IPS-20b (cell line): ENCODE data around the gene CCR4.

Experiments
- H3K27ac ChIP-seq: one replicate; pipeline ENCODE4 v1.5.1; 2013; ENCODE audit warnings: low read length
- H3K27me3 ChIP-seq: 2 replicates; pipeline ENCODE4 v1.6.1; 2013; ENCODE audit warnings: mild to moderate bottlenecking, low read length, inconsistent platforms; ENCODE audit not compliant: insufficient read depth
- H3K36me3 ChIP-seq: 2 replicates; pipeline ENCODE4 v1.6.1; 2013; ENCODE audit warnings: low read depth, mild to moderate bottlenecking, inconsistent platforms, low read length, moderate library complexity; ENCODE audit not compliant: insufficient read depth
- H3K4me1 ChIP-seq: 2 replicates; pipeline ENCODE4 v1.6.1; 2013; ENCODE audit warnings: mild to moderate bottlenecking, control low read depth, inconsistent platforms, low read length, moderate library complexity; ENCODE audit not compliant: insufficient read depth
- H3K4me3 ChIP-seq: 2 replicates; pipeline ENCODE4 v1.5.1; 2013; ENCODE audit warnings: mild to moderate bottlenecking, low read length, inconsistent platforms
- H3K9ac ChIP-seq: 2 replicates; pipeline ENCODE4 v1.6.1; 2013; ENCODE audit warnings: low read depth, mild to moderate bottlenecking, inconsistent platforms, low read length, moderate library complexity
- H3K9me3 ChIP-seq: 2 replicates; pipeline ENCODE4 v1.6.1; 2013; ENCODE audit warnings: mild to moderate bottlenecking, low read depth, low read length, inconsistent platforms; ENCODE audit not compliant: insufficient read depth

The CCR4 gene

DNA sequence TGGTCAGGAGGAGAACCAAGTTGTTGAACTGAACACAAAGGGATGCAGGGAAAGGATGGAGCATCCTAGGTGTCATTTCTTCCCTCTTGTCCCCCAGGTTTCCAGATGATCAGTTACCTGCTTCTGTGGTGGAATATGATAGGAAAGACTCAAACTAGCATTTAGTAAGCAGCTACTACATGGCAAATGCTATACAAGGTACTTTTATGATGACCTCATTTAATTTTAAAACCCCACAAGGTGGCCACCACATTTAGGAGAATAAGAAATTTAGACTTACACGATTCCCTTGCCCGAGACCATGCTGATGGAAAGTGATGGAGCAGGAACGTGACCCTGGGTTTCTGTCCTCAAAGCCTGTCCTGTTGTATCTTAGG lies 40.9 kb downstream of the CCR4 start:
- Histone ChIP-seq H3K4me3 (no peak overlapping the region), H3K27me3 (no peaks in the 10 kb centered on the region), H3K9me3 (no peaks in the 10 kb centered on the region), H3K27ac (no peak overlapping the region), H3K4me1 (no peaks in the 10 kb centered on the region), H3K9ac (no peak overlapping the region), H3K36me3 (no peaks in the 10 kb centered on the region)

DNA sequence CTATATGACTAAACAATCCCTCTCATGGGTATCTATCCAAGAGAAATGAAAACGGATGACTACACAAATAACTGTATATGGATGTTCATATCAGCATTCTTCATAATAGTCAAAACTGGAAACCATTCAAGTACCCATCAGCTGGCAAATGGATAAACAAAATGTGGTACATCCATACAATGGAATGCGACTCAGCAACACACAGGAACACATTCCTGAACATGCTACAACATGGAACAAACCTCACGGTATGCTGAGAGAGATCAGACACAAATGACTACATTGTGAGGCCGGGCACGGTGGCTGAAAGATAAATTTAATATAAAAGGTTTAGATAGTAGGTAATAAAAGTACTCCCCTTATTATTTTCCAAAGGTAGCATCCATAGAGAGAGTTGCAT lies 42.6 kb downstream of the CCR4 start:
- Histone ChIP-seq H3K4me1 (no peaks in the 10 kb centered on the region), H3K27ac (no peak overlapping the region), H3K27me3 (no peaks in the 10 kb centered on the region), H3K9me3 (no peaks in the 10 kb centered on the region), H3K4me3 (no peak overlapping the region), H3K36me3 (no peaks in the 10 kb centered on the region), H3K9ac (no peak overlapping the region)

GRCh38 chr3:32995098-32995497 lies 43.7 kb downstream of the CCR4 start:
- Histone ChIP-seq H3K27ac (no peak overlapping the region), H3K27me3 (no peaks in the 10 kb centered on the region), H3K4me1 (no peaks in the 10 kb centered on the region), H3K36me3 (no peaks in the 10 kb centered on the region), H3K9ac (no peak overlapping the region), H3K4me3 (no peak overlapping the region), H3K9me3 (no peaks in the 10 kb centered on the region)

GRCh38 chr3:32996048-32996754 lies 44.8 kb downstream of the CCR4 start:
- Histone ChIP-seq H3K27me3 (no peaks in the 10 kb centered on the region), H3K4me3 (no peak overlapping the region), H3K9me3 (no peaks in the 10 kb centered on the region), H3K9ac (no peak overlapping the region), H3K27ac (no peak overlapping the region), H3K36me3 (no peaks in the 10 kb centered on the region), H3K4me1 (no peaks in the 10 kb centered on the region)

GRCh38 chr3:32996755-32997091 lies 45.3 kb downstream of the CCR4 start:
- Histone ChIP-seq H3K27ac (no peak overlapping the region), H3K27me3 (no peaks in the 10 kb centered on the region), H3K4me1 (no peaks in the 10 kb centered on the region), H3K36me3 (no peaks in the 10 kb centered on the region), H3K4me3 (no peak overlapping the region), H3K9me3 (no peaks in the 10 kb centered on the region), H3K9ac (no peak overlapping the region)

DNA sequence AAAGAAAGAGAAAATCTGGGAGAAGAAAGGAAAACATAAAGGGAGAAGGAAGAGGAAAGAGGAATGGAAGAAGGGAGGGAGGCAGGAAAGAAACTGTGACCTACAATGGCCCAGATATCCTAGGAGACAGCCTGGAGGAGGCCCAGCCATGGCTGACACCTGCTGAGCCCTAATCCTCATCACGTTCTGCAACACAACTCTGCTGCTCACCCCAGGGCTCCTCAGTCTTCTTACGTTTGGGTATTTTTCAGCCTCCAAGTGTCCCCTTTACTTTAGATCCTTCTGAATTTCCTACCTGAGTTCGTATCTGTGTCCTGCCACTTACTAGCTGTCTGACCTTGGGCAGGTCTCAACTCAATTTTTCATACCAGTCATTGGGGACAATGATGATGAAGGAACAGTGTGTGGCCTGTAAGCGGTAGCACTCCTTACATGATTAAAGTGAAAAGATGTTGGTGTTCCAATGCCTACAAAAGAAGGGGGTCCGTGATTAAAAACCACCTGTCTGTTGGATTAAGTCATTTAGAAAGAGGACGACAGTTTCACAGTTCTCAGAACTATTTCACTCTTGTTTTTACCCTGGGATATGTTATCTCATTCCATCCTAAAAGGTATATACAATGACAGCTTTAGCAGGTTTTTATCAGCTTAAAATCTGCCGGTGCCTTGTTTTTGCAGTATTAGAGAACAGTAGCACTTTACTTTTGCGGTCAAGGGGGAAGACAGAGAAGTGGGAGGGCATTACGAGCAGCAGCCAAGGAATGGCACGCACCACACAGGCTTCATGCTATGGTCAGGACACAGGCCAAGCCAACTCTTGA lies 47.4 kb downstream of the CCR4 start:
- Histone ChIP-seq H3K36me3 (no peaks in the 10 kb centered on the region), H3K4me1 (no peaks in the 10 kb centered on the region), H3K27me3 (no peaks in the 10 kb centered on the region), H3K9me3 (no peaks in the 10 kb centered on the region), H3K4me3 (no peak overlapping the region), H3K27ac (no peak overlapping the region), H3K9ac (no peak overlapping the region)

DNA sequence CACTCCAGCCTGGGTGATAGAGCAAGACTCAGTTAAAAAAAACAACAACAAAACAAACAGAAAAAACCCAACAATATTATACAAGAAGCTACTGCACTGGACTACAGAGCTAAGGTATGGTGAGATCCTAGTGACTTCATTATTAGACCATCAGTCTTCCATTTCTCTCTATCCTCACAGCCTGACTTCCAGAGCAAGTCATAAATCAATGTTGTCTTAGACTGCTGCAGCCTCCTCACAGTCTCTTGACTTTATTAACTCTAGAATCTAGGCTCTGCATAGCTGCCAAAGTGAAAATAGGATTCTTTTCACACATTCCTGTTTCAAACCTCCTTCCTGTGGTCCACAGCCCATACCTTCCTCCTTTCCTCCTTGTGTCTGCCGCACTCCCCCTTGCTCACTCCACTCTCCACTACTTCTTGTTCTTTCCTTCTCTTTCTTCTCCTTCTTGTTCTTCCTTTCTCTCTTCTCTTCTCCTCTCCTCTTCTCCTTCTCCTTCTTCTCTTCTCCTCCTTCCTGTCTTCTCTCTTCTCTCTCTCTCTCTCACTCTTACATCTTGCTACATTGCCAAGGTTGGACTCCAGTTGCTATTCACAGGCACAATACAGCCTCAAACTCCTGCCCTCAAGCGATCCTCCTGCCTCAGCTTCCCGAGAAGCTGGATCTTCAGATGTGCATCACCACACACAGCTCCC lies 49.4 kb downstream of the CCR4 start:
- peaks cover 3% of the 10 kb centered on the region; the same call in 1 of the 2 replicates for H3K4me1 ChIP-seq

GRCh38 chr3:33001889-33002288 lies 50.4 kb downstream of the CCR4 start:
- H3K36me3 ChIP-seq: 0 out of 2 replicates have a peak, but pooled peaks cover 3% of the 10 kb centered on the region
- H3K27ac ChIP-seq: no peak overlapping the region

More for the DNA sequence above, 49.4 kb downstream of the CCR4 start:
- Histone ChIP-seq H3K27me3 (no peaks in the 10 kb centered on the region), H3K4me3 (no peak overlapping the region), H3K36me3 (0 out of 2 replicates have a peak, but pooled peaks cover 3% of the 10 kb centered on the region), H3K27ac (no peak overlapping the region), H3K9me3 (no peaks in the 10 kb centered on the region; the same call in 1 of the 2 replicates), H3K9ac (no peak overlapping the region)

GRCh38 chr3:33003308-33003707 lies 51.9 kb downstream of the CCR4 start:
- no peak overlapping the region for H3K27ac ChIP-seq
- no peaks in the 10 kb centered on the region; the same call in 1 of the 2 replicates for H3K9me3 ChIP-seq
- no peak overlapping the region for H3K9ac ChIP-seq
- peaks cover 3% of the 10 kb centered on the region; the same call in 1 of the 2 replicates for H3K4me1 ChIP-seq
- 0 out of 2 replicates have a peak, but pooled peaks cover 3% of the 10 kb centered on the region for H3K36me3 ChIP-seq
- no peaks in the 10 kb centered on the region for H3K27me3 ChIP-seq
- no peak overlapping the region for H3K4me3 ChIP-seq

More at GRCh38 chr3:33001889-33002288, 50.4 kb downstream of the CCR4 start:
- H3K4me1 ChIP-seq: peaks cover 3% of the 10 kb centered on the region; the same call in 1 of the 2 replicates
- no peaks in the 10 kb centered on the region for H3K27me3 ChIP-seq
- no peak overlapping the region for H3K4me3 ChIP-seq
- no peaks in the 10 kb centered on the region; the same call in 1 of the 2 replicates for H3K9me3 ChIP-seq
- H3K9ac ChIP-seq: no peak overlapping the region

DNA sequence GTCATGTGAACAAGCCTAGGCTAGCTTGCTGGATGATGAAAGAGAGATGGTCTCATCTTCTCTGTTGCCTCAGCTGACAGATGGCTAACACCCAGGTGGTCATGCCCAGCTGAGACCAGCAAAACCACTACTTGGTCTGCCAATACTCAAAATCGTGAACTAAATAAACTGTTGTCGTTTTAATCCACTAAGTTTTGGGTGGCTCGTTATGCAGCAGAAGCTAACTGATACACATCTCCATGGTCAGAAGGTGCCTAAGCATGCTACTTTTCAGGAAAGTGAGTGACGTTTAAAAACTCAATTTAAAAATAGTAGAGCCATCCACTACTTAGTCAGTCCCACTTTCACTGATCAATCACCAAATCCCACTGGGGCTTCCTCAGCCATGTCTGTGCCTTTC lies 52.8 kb downstream of the CCR4 start:
- Histone ChIP-seq H3K27me3 (no peaks in the 10 kb centered on the region), H3K36me3 (0 out of 2 replicates have a peak, but pooled peaks cover 3% of the 10 kb centered on the region), H3K4me3 (no peak overlapping the region), H3K4me1 (peaks cover 3% of the 10 kb centered on the region; the same call in 1 of the 2 replicates), H3K27ac (no peak overlapping the region), H3K9ac (no peak overlapping the region), H3K9me3 (no peaks in the 10 kb centered on the region; the same call in 1 of the 2 replicates)

- H3K9me3 ChIP-seq: no peaks in the 10 kb centered on the region; the same call in 1 of the 2 replicates
- H3K4me1 ChIP-seq: peaks cover 3% of the 10 kb centered on the region; the same call in 1 of the 2 replicates
- no peak overlapping the region for H3K27ac ChIP-seq
- H3K27me3 ChIP-seq: no peaks in the 10 kb centered on the region
- no peak overlapping the region for H3K4me3 ChIP-seq
- no peak overlapping the region for H3K9ac ChIP-seq
- H3K36me3 ChIP-seq: 0 out of 2 replicates have a peak, but pooled peaks cover 3% of the 10 kb centered on the region
Observed at GRCh38 chr3:33004961-33005360, 53.5 kb downstream of the CCR4 start.
